NCI-H1417 (cell line): ENCODE data around the gene DENND1B.
"Not testable (repeated sequence)": the region's sequence is repeated elsewhere in the genome, so short reads cannot be mapped to it uniquely, and the experiment has no call there.

Experiments used
- DNase-seq, 3 experiments: peaks; one replicate each; lab custom pipeline; 2025; lab: John Stamatoyannopoulos, UW

DENND1B gene

DNA sequence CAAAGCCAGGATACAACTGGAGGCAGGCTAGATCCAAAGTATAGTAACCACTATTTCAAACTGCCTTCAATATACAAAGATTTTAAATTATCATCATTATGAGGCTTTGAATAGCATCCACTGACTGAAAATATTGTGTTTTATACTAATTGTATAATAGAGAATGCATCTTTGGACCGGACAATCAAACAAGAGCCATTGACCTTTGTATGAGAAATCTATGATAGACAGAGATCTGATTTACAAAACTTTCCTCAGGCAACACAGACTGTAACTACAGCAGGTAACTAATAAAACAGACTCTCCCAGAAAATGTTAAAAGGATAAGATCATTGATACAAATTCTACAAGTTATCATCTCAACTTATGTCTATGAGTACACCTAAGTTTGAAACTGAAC, 152.9 kb downstream of the DENND1B start:
- DNase-seq = no peak

DNA sequence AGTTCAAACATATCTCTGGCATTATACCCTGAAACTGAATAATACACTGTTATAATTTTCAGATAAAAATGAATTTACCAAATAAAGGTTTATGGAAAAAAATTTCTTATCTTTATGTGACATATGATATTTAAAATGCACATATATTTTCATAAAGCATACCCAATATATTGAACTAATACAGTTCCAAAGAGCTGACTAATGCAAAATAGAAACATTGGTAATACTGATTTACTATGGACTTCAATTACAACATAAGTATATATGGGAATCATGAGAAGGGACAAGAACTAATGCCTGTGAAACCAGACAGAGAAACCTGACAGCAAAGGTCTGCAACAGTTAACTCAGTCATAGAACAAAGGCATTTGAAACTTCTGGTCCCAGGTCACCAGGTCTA, 153.5 kb downstream of the DENND1B start:
- DNase-seq = no peak

DNA sequence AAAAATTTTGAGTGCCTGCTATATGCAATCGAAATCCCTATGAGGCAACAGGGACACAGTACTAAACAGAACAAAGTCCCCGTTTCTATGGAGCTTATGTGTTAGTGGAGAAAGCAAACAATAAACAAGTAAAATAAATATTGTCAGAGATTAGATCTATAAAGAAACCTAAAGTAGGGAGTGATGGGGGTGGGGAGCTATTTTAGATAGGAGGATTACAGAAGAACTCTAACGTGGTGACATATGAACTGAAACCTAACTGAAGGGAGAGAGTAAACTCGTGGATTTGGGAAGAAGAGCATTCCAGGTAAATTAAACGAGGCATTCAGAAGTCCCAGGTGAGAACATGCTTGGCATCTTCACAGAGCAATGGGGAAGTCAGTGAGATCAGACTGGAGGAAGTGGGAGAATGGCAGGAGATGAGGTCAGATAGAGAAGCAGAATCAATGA, 154.5 kb downstream of the DENND1B start:
- peak in 2 of 3 experiments; percentile 3 to 28 for DNase-seq

DNA sequence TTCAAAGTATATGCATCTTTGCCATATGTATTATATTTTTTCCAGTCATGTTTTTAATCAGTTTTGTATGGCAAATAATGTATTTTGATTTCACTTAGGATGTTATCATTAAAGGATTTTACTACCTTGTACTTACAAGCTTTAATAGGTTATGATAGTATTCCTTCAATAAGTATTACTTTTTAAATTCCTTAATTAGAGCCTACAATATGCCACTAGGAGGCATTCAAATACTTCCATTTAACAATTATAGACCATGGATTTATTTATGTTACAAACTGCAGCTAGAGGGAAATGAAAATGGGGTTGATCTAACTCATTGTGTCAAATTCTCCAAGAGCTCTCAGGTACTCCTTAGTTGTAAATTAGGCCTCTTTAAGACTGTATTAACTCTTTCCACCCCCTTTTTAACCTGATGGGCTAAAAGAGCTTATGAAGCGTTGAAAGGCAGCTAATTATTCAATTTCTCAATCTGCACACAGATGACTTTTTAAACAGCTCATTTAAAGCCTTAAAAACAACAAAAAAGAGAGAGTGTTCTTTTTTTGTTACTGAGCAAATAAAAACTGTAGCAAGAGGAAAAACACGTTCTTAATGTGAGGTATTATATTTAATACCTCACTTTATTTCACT, 156.2 kb downstream of the DENND1B start:
- DNase-seq = peak in 2 of 3 experiments; percentile 14 to 62

DNA sequence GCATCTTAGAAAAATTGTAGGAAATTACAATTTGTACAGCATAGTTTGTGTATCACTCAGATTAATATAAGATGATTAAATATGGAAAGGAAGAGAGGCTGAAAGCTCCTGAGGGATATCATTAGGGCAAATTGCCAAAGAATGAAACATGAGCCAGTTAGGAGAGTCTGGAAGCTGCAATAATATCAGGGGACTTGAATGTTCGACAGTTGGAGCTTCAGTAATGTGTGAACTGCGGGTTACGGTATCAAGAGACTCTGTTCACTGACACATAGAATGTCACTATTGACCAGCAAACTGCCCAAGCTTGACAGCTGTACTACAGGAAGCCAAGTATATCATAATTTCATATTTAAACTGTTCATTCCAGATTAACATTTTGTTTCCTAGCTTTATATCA, 157.2 kb downstream of the DENND1B start:
- DNase-seq = peak in 2 of 3 experiments; percentile 31 to 88

DNA sequence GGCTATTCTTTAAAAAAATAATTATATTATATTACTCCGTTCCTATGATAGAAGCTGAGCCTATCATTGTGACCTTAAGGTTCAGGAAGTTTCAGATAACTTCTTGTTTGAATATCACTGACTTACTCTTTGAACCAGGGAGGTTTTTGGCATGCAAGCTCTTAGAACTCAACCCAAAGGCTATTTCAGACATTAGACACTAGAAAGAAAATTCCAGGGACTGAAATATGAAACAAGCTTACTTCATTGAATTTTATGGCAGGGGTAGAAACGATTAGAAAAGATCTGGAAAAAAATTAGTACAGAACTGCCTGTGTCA, 159.6 kb downstream of the DENND1B start:
- no peak for DNase-seq

DNA sequence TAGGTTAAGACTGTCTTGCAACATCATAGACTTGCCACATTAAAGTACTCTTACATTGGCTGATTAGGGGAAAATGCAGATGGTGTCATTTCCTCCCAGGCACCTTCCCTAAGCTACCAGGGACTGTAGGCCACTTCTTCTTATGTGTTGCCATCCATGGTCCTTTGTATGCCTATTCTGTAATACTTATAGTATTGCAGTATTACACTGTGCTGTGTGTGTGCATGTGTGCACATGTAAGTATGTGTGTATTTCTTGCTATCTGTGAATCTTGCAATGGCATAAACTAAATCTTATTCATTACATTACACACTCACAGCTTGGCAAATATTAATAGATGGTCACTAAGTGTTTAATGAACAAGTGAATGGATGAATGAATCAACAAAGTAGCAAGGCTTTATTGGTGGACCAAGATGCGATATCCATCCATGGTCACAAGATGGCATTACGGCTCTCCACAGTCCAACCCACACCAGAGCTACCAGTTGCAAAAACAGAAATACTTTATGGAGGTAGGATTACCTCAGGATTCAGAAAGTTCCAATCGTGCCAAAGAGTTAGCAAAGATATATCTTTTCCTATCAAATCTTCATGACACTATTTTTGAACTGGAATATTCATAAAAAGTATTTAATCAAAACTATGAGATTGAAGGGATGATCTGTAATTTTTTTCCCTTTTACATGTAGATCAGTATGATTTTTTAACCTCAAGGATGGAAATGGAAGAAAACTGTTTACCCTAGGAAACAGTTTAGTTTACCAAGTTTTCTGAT, 160.2 kb downstream of the DENND1B start:
- DNase-seq = peak in 2 of 3 experiments; percentile 6 to 74

DNA sequence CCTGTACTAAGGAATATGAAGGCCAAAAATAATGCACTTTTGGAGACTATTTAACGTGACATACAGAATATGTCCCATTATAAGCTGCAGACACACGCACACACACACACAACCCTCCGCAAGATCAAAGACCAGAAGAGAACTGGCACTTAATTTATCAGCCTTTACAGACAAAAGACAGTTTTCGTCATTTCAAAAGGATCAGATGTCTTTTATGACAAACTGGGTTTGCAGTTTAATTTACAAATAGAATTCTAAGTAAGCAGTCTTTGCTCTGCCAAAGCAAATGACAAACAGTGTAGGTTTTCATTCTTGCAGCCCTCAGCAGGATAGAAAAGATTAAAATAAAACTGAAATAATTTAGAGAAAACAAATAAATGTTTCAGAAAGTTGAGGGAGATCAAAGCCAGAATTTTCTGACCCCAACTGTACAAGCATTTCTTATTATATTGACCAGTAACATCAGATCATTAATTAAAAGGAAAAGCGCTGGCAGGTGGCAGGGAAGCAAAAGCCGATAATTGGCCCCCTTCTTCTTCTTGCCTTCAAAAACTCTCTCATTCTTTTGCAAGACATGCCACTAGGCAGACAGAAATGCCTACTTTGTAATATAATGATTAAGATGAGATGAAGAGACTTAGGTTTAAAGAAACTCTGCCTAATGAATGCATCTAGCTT, 169.0 kb downstream of the DENND1B start:
- no peak for DNase-seq

DNA sequence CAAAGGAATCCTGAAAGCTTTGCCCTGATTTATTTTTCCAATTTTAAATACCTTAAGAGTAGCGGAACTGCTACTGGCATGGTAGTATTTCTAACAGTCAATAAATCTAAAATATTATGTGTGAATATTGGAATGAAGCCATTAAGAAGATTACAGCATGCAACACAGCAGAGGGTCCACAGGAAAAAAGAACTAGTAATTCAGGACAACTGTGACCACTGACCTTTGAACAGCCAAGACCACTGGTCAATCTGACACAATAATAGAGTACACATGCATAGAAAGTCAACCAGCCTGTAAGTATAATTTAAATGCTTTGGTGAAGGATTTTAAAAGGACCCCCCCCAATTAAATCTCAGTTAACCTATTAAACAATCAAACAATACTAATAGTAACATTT, 171.0 kb downstream of the DENND1B start:
- no peak for DNase-seq

DNA sequence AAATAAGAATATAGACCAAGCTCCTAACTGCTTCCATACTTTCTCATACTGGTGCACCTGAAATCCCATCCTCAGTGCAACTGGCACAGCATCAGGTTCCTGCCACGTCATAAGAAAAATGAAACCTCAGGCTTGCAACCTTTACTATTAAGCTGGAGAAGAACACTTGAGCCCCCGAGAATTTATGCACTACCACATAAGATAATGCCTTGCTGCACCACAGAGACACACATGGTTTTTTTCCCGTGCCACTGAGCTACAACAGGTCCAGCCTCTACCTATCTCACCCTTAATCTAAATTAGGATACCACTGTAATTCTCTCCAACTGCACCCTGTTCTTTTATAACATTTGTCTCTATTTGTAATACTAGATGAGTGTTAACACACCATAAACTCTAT, 174.5 kb downstream of the DENND1B start:
- DNase-seq = peak in 1 of 3 experiments; percentile 43

DNA sequence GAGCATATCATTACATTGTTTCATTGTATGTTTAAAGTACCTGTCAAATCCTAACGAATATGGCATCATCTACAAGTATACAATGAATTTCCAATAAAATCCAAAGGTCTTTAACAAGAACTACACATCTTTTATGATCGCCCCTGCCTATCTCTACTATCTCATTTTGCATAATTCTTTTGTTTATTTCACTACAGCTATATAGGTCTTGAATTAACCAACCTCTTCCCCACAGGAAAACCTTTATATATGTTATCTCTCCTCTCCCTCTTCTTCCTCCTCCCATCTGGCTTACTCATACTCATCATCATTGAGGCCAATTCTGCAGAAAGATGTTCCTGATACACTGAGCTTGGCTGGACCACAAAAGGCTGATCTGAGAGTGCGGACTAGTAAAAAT, 175.5 kb downstream of the DENND1B start:
- DNase-seq = no peak

DNA sequence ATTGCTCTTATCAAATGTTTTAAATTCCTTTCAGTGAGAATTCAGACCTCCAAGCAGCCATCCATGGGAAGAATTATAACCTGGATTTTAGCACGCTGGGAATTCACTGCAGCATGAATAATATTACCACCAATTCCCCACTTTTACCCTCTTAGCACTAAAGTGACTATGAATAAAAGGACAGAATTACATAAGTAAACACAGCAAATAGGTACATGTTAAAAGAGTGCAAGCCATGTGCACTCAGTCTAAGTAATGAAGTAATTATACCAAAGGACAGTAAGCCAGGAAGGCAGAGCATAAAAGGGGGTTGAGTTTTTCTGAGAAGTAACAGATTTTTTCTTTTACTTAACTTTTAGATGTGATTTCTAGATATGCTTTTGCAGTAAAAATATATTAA, 176.3 kb downstream of the DENND1B start:
- peak; percentile 22 to 88 (median 45) for DNase-seq

DNA sequence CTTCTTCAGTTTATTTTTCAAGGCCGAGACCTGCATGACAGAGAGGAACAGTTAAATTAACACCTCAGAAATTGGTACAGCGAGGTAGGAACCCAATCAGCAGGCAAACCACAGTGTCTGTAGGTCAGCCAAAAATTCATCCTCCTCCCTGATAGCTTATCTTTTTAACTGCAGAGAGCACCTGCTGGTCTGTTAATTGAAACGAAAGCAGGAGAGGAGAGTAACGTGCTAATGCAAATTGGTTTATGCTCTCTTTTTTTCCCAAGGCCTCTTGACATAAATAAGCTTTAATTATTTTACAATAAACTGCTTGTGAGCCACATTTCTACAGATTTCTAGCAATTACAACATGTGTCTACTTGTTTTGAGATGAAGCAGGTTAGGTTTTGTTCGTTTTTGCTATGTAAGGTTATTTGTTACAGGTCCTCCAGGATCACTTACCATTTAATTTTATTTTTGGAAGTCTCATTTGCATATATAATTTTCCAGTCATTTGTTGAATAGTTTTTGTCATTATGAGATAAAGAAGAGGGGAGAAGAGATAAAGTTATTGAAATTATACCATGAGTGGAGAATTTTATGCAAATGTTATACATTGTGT, 179.9 kb downstream of the DENND1B start:
- peak in 2 of 3 experiments; percentile 34 to 74 for DNase-seq

DNA sequence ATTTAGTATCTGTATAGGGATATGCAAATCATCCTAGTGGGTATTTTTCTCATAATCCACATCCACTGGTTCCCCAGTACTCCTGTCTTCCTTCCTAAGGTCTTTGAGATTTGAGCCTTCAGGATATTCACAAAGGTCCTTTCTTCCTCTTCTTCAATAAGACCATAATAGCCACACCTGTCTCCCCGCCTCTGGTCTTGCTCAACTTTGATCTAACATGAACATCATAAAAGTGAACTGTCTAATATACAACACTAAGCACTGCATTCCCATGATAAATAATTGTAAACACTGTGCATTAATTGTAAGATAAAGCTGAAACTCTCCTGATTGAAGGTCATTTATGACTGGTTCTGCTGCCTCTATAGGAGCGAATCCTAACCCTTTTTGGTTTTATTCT, 184.6 kb downstream of the DENND1B start:
- DNase-seq = no peak

DNA sequence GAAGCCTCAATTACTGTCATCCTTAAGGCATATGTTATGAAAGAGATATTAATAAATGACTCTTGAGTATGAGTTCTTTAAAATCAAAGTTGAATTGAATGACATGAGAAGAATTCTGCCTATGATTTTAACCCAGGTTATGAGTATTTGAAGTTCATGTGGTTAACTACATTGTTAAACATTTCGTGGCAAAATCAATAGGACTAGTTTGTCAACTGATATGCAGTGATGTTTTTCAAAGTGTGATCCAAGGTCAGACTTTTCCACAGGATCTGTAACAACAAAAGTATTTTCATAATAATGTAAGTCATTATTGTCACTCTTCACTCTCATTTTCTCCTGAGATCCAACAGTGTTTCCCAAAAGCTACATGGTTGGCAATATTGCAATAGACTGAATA, 189.5 kb downstream of the DENND1B start:
- no peak for DNase-seq

DNA sequence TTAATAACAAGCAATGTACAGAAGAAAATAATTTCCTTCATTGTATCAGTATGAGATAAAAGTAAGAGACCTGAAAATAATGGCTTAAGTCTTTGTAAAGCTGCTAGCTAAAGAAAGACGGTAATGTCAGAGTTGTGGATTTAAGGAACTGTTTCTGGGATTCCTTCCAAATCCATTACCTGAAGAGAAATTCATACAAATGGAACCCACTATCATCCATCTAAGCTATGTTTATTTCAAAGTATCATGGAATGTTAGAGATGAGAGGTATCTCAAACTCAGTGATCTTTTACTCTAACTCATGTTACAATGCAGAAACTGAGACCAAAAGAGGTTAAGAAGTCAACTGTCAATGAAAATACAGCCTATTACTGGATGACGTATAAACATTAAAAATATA, 197.7 kb downstream of the DENND1B start:
- DNase-seq = no peak

DNA sequence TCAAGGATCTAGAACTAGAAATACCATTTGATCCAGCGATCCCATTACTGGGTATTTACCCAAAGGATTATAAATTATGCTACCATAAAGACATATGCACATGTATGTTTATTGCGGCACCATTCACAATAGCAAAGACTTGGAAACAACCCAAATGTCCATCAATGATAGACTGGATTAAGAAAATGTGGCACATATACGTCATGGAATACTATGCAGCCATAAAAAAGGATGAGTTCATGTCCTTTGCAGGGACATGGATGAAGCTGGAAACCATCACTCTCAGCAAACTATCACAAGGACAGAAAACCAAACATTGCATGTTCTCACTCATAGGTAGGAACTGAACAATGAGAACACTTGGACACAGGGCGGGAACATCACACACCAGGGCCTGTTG, 199.7 kb downstream of the DENND1B start:
- DNase-seq = not testable (repeated sequence)

DNA sequence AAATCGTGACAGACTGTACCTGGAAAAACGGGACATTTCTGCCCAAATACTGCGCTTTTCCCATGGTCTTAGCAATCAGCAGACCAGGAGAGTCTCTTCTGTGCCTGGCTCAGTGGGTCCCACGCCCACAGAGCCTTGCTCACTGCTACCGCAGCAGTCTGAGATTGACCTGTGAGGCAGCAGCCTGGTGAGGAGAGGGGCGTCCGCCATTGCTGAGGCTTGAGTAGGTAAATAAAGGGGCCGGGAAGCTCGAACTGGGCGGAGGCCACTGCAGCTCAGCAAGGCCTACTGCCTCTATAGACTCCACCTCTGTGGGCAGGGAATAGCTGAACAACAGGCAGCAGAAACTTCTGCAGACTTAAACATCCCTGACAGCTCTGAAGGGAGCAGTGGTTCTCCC, 203.1 kb downstream of the DENND1B start:
- no peak for DNase-seq

DNA sequence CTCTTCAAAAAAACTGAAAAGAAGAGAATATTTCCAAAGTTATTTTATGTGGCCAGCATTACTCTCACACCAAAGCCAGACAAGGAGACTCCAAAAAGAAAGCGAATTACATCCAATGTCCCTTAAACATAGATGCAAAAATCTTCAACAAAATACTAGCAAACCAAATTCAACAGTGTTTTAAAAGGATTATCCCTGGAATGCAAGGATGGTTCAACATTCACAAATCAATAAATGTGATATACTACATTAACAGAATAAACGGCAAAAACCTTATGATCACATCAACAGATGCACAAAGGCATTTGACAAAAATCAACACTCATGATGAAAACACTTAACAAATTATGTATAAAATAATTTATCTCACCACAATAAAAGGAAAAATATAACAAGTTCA, 207.8 kb downstream of the DENND1B start:
- DNase-seq = no peak

DNA sequence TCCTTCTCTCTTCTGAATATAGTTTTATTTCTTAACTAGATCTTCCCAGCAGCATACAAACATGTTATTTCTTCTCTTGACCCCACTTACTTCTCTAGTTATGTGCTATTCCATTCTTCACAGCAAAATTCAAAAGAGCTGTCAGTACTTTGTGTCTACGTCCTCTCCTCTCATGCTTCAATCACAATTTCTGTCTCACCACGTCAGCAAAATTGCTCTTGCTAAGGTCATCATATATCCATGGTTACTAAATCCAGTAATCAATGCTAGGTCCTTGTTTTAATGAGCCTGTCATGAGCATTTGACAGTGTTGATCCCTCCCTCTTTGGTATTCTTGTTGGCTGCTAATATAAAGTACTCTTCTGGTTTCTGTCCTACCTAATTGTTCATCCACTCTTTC, 214.2 kb downstream of the DENND1B start:
- DNase-seq = no peak

DNA sequence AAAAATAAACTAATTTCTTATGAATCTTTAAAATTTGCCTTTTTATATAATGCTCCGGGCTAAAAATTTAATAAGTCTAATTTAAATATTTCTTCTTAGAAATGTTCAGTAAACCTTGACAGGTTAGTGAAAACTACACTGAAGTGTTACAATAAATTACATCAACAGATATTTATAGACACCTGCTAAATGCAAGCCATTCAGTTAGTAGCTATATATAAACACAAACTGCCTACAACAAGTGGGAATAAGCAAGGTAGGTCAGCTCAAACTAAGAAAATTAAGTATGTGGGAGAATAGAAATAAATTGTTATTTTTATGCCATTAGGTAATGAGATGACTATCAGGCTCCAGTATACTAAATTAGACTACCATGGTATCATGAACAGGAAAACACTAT, 215.6 kb downstream of the DENND1B start:
- DNase-seq = no peak

DNA sequence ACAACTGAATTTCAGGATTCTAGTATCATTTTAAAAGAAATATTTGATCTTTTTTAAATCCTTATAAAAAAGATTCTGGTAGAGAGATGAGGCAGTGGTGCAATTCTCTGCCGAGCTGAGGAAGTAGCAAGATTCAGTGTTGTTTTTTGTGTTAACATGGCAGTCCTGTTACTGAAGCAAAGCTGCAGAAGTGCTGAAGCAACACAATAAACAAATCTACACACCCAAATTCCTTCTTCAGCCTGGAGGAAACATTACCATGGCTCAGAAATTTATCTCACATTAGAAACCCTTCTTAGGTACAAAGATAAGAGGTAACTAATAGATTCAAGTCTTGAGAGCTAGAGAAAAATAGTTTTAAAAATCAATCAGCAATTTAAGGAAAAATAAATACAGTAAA, 216.0 kb downstream of the DENND1B start:
- no peak for DNase-seq

DNA sequence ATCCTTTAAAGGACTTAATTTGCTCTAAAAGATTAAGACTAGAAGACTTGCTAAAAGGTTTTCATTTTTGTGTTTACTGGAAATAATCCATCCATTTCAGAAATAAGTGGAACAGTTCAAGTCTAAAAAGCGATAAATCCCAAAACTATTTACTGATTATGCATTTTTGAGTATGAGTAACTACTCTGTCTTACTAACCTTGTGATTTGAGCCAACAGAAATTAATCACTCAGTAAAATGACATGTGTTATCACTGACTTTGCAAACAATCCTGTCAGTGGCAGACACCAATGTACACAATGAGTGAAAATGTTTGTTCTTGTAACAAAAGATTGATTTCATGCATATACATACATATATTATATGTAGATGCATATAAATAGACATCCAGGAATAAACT, 218.0 kb downstream of the DENND1B start:
- peak in 1 of 3 experiments; percentile 67 for DNase-seq
